NCI-H128 (cell line): ENCODE results near the gene SLX1A.
"Not testable (repeated sequence)": the region's sequence is repeated elsewhere in the genome, so short reads cannot be mapped to it uniquely, and the experiment has no call there.

ENCODE experiments used
- DNase-seq: peaks from one replicate; lab custom pipeline; 2025; ENCODE audit not compliant: unreplicated experiment; lab: John Stamatoyannopoulos, UW

SLX1A gene

DNA sequence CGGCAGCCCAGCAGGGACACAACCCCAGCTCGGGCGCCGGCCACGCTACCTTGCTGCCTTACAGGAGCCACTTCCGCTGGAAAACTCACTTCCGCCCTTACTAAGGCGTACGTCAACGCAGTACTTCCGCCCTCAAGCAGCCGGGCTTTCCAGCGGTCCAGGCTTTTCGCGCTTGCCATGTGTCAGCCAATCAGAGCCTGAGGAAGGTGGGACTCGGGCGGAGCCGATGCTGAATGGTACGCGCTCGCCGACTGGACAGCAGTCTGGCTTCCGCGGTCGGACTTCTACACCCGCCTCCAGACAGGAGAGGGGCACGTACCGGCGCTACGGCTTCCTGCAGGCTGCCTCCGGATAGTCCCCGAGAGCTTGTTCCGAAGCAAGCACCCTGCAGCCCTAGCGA lies at the start of gene SLX1A, which contains the start of gene BOLA2B:
SLX1A (plus strand) TSS at position 261 of the 400 bp plus-strand sequence. CDS start 210 bp downstream, outside the sequence.
BOLA2B (minus strand) TSS at position 52 of the 400 bp plus-strand sequence. CDS start 71 bp downstream, outside the sequence.
- DNase-seq, result not testable (repeated sequence)

DNA sequence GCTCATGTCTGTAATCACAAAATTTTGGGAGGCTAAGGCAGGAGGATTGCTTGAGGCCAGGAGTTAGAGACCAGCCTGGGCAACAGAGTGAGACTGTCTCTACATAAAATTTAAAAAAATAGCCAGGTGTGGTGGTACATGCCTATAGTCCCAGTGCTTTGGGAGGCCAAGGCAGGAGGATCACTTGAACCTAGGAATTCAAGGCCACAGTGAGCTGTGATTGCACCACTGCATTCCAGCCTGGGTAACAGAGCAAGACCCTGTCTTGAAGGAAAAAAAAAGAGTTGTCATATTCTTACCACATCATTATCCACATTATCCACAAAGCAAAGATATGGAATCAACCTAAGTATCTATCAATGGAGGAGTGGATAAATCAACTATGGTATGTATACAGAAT lies 49.7 kb upstream of the SLX1A start:
- DNase-seq, result no peak

DNA sequence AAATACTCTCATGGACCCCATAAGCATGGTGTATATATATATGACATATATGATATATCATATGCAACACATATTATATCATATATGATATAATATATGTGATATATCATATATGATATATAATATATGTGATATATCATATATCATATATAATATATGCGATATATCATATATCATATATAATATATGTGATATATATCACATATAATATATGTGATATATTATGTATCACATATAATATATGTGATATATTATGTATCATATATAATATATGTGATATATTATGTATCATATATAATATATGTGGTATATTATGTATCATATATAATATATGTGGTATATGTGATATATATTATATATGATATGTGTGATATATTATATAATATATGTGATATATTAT lies 48.8 kb upstream of the SLX1A start:
- no peak for DNase-seq

DNA sequence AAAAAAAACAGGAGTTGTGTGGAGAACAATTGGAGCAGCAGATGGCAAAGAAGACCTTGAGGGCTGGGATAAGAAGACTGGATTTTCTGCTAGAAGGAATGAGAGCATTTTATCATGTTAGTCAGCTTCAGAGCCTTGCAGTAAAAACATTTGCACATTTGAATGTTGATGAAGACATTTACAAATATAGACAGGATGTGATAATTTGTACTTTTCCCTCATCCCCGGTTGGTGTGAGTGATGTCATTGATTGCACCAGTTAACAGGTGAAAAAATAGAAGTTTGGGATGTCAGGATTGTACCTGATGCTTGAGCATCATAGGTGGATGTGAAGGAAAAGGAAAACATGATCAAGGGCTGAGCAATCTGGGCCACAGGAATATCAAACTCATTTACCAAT lies 48.0 kb upstream of the SLX1A start:
- no peak for DNase-seq

DNA sequence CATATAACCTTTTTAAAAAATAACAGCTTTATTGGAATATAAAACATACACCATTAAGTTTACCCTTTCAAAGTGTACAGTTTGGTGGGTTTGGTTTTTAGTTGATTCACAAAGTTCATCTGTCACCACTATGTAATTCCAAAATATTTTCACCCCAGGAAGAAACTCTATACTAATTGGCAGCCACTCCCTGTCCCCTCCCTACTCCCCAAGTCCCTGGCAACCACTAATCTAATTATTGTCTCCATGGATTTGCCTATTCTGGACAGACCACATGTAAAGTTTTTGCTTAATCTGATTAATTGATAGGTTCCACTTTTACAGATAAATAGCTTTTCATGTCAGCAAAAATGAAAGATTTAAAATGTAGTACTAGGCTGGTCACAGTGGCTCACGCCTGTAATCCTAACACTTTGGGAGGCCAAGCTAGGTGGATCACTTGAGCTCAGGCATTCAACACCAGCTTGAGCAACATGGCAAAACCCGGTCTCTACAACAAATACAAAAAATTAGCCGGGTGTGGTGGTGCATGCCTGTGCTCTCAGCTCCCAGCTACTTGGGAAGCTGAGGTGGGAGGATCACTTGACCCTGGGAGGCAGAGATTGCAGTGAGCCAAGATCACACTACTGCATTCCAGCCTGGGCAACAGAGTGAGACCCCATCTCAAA lies 45.7 kb upstream of the SLX1A start:
- DNase-seq, result no peak

DNA sequence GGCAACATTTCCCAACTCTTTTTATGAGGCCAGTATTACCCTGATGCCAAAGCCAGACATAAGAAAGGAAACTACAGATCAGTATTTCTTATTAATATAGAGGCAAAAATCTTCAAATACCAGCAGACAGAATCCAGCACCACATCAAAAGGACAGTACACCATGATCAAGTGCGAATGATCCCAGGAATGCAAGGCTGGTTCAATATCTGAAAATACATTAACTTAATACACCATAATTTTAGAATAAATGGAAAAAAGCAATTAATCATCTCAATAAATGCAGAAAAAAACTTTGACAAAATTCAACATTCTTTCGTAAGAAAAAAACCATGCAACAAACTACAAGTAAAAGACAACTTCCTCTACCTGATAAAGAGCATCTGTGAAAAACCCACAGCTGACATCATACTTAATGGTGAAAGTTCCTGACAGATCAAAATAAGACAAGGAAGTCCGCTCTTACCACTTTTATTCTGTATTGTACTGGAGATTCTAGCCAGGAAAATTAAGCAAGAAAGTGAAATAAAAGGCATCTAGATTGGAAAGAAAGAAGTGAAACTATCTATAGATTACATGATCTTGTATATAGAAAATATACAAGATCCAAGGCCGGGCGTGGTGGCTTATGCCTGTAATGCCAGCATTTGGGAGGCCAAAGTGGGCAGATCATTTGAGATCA lies 44.3 kb upstream of the SLX1A start:
- no peak for DNase-seq

DNA sequence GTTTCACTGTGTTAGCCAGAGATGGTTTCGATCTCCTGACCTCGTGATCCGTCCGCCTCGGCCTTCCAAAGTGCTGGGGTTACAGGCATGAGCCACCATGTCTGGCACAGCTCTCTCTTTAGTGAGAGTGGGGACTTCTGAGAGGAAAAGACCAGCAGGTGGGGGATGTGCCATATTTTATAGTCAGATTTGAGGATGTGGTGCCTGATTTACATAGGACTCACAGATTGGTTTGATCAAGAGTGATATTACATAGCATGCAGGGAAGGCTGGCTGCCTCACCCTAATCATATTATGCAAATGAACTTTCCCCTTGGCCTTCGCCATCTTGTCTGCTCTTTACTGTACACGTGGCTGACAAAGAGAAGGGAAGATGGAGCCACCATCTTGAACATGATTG lies 42.6 kb upstream of the SLX1A start:
- no peak for DNase-seq

DNA sequence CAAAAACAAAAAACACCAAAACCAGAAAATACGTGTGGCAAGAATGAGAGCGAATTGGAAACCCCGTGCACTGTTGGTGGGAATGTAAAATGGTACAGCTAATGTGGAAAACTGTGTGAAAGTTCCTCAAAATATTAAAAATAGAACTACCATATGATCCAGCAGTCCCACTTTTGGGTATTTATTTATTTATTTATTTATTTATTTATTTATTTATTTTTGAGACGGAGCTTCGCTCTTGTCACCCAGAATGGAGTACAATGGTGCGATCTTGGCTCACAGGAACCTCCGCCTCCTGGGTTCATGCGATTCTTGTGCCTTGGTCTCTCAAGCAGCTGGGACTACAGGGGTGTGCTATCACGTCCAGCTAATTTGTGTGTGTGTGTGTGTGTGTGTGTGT lies 41.2 kb upstream of the SLX1A start:
- no peak for DNase-seq

DNA sequence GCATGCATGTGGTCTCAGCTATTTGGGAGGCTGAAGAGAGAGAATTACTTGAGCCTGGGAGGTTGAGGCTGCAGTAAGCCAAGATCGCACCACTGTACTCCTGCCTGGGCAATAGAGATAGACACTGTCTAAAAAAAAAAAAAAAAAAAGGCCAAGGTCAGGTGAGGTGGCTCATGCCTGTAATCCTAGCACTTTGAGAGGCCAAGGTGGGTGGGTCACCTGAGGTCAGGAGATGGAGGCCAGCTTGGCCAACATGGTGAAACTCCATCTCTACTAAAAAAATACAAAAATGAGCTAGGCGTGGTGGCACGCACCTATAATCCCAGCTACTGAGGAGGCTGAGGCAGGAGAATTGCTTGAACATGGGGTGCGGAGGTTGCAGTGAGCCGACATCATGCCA lies 38.5 kb upstream of the SLX1A start:
- no peak for DNase-seq

DNA sequence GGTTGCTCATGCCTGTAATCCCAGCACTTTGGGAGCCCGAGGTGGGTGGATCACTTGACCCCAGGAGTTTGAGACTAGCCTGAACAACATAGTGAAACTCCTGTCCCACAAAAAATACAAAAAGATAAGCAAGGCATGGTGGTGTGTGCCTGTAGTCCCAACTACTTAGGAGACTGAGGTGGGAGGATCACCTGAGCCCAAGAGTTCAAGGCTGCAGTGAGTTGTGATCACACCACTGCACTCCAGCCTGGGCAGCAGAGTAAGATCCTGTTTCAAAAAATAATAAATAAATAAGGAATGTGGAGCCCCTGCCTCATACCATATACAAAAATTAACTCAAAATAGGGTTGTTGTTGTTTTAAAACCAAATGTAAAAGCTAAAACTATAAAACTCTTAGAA lies 36.5 kb upstream of the SLX1A start:
- DNase-seq, result no peak

DNA sequence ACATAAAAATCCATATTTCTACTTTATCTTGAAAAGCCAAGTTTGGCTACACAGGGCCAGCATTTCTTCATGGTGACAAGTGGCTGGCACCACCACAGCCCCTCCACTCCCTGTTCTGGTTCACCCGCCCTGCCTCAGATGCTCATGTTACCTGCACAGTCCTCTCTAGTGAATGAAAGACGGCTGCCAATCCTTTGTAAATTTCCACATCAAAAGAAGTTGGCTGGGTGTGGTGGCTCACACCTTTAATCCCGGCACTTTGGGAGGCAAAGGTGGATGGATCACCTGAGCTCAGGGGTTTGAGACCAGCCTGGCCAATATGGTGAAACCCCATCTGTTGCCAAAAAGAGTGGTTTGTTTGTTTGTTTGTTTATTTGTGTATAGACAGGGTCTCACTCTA lies 30.1 kb upstream of the SLX1A start:
- no peak for DNase-seq

DNA sequence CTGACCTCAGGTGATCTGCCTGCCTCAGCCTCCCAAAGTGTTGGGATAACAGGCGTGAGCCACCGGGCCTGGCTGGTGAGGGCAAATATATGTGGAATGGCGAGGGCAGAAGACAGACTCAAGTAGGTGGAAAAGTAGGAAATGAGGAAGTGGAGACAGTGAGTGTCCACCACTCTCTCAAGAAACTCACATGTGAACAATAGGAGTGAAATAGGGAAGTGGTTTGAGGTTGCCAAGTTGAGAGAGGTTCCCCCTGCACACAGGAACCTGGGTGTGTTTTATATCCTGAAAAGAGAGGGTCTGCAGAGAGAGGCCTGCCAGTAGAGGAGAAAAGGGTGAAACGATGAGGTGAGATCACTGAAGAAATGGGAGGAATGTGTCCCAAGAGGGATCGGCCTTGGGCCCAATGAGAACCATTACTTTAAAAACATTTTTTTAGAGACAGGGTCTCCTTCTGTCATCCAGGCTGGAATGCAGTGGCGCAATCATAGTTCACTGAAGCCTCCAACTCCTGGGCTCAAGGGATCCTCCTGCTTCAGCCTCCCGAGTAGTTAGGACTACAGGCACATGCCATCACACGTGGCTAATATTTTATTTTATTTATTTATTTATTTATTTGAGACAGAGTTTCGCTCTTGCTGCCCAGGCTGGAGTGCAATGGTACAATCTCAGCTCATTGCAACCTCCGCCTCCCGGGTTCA lies 27.3 kb upstream of the SLX1A start:
- no peak for DNase-seq

DNA sequence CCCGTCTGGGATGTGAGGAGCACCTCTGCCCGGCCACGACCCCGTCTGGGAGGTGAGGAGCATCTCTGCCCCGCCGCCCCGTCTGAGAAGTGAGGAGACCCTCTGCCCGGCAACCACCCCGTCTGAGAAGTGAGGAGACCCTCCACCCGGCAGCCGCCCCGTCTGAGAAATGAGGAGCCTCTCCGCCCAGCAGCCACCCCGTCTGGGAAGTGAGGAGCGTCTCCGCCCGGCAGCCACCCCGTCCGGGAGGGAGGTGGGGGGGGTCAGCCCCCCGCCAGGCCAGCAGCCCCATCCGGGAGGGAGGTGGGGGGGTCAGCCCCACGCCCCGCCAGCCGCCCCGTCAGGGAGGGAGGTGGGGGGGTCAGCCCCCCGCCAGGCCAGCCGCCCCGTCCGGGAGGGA lies 24.9 kb upstream of the SLX1A start:
- DNase-seq, result not testable (repeated sequence)

DNA sequence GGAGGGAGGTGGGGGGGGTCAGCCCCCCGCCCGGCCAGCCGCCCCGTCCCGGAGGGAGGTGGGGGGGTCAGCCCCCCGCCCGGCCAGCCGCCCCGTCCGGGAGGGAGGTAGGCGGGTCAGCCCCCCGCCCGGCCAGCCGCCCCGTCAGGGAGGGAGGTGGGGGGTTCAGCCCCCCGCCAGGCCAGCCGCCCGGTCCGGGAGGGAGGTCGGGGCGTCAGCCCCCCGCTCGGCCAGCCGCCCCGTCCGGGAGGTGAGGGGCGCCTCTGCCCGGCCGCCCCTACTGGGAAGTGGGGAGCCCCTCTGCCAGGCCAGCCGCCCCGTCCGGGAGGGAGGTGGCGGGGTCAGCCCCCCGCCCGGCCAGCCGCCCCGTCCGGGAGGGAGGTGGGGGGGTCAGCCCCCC lies 24.3 kb upstream of the SLX1A start:
- DNase-seq, result not testable (repeated sequence)

DNA sequence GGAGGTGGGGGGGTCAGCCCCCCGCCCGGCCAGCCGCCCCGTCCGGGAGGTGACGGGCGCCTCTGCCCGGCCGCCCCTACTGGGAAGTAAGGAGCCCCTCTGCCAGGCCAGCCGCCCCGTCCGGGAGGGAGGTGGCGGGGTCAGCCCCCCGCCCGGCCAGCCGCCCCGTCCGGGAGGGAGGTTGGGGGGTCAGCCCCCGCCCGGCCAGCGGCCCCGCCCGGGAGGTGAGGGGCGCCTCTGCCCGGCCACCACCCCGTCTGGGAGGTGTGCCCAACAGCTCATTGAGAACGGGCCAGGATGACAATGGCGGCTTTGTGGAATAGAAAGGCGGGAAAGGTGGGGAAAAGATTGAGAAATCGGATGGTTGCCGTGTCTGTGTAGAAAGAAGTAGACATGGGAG lies 23.5 kb upstream of the SLX1A start:
- DNase-seq, result not testable (repeated sequence)

DNA sequence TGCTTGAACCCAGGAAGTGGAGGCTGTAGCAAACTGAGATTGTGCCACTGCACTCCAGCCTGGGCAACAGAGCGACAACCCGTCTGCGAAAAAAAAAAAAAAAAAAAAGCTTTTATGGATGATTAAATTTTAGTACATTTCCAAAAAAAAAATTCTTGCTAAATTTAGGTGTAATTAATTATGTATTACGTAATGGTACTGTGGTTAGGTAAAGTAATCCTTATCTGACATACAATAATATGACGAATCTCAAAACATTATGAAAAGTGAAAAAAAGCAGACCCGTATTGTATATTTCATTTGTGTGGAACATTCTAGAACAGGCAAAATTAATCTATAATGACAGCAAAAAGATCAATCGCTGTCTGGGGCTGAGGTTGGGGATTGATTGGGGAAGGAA lies 20.6 kb upstream of the SLX1A start:
- DNase-seq, result no peak

DNA sequence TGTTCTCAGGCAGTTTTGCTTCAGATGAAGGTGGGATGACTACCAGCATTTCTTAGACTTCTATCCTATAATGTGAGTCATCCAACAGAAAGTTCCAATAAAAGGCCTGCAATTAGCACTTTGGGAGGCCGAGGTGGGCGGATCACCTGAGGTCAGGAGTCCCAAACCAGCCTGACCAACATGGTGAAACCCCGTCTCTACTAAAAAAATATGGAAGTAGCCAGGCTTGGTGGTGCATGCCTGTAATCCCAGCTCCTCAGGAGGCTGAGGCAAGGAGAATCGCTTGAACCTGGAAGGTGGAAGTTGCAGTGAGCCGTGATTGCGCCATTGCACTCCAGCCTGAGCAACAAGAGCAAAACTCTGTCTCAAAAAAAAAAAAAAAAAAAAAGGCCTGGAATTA lies 16.8 kb upstream of the SLX1A start:
- not testable (repeated sequence) for DNase-seq

DNA sequence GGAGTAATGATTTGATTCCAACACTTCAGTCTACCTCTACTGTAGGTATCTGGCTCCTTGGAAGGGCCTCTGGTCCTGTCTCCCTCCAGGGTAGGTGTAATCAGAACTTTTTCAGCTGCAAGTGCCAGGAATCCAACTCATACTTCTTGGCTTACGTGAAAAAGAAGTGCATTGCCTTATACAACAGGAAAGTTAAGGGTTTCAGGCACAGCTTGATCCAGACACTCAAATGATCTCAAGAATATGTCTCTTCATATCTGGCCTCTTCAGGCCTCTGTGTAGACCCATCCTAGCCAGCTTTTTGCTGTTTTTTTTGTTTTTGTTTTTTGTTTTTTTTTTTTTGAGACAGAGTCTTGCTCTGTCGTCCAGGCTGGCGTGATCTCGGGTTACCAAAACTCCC lies 14.5 kb upstream of the SLX1A start:
- no peak for DNase-seq

DNA sequence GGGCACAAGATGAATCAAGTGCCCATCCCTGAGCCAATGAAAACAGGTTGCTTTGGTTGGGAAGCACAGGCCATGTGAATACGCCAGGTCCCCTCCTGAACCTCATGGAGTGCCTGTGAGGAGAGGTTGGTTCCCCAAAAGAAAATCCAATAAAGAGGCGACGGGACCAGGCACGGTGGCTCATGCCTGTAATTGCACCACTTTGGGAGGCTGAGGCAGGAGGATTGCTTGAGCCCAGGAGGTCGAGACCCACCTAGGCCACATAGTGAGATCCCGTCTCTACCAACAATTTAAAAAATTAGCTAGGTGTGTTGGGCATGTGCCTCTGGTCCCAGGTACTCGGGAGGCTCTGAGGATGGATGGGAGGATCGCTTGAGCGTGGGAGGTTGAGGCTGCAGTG lies 13.7 kb upstream of the SLX1A start:
- no peak for DNase-seq

DNA sequence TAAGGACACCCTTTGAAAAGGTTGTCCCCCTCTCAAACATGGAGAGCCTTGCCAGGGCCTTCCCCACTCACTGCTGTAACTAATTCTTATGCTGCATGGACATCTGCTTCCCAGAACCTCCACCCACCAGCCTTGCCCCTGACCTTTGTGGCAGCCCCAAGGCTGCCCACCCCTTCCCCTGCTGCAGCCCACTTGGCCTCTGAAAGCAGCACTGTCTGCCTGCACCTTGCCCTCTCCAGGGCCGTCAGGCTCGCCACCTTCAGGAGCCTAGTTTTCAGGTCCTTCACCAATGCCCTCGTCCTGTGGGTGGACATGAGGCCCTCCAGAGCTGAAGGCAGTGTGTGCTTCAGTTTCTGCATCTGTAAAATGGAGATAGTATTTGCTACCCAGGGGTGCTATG lies 12.9 kb upstream of the SLX1A start:
- DNase-seq, result no peak

DNA sequence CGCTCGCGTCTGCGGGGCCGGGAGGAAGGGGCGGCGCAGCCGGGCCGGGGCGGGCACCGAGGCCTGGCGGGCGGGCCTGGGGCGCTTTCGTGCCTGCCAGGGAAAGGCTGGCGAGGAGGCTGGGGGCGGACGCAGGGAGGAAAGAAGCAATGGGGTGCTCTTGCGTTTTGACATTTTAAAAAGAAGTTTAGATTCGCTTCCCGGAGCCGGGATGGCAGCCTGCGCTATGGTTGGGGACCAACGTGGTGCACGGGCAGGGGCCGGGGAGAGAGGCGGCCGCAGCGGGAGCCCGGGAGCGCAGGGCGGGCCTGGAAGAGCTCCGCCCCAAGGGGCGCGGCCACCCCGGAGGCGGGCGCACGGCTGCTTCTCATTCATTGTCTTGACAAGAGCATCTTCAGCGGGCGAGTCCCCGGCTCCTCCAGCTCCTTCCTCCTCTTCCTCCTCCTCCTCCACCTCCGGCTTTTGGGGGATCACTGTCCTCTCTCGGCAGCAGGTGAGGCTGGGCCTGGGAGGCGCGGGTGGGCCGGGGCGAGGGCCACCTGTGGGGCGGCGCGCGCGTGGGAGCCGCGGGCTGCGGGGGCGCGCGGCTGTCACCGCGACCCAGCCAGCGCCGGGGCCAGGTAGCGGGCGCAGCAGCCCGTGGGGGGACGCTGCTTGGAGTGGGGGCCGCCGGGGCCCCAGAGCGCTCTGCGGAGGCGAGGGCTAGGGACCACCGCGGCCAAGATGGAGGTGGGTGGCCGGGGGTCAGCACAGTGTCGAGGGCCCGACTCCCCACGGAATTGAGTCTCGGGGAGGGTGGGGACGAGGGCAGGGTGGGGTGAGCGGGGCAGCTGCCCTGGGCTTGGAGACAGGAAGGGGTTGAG lies 10.2 kb upstream of the SLX1A start, which contains the start of gene CORO1A:
CORO1A (plus strand) TSS at position 370 of the 863 bp plus-strand sequence. CDS start 1,608 bp downstream, outside the sequence.
- DNase-seq, result peak; percentile 32
